ENCODE measurements around the gene ZNF710. TPM values are rescaled to one million over a fixed set of nuclear protein-coding genes. Genes with fewer than 3 reads are reported as not detected.
A peak's percentile ranks its signal among the peaks of the same experiment; 100 is the strongest.

The ZNF710 gene
- total RNA-seq, 4 donors from 2014 or later = 19.2 to 32.1 (median 25.0) TPM

GRCh38 chr15:90016721-90017120 is 15.6 kb downstream of the ZNF710 start:
- DNase-seq (ENCODE audit: low spot score in 2 of 2) = no peak
- Histone ChIP-seq H3K4me1 (peaks cover 38% of the 10 kb centered on the region), H3K9me3 (no peaks in the 10 kb centered on the region), H3K4me3 (no peak overlapping the region), H3K36me3 (no peaks in the 10 kb centered on the region), H3K27me3 (no peaks in the 10 kb centered on the region), H3K27ac (no peak overlapping the region)
- TF ChIP-seq EP300 (IDR thresholded peaks at IDR 0.05) = no peak
- no peak for TF ChIP-seq CTCF (IDR thresholded peaks at IDR 0.05)
- no peak for TF ChIP-seq POLR2AphosphoS5 (IDR thresholded peaks at IDR 0.05)
- no peak for TF ChIP-seq POLR2A (IDR thresholded peaks at IDR 0.05)
- WGBS = 39% methylated on average over 4 of the region's 4 CpGs

GRCh38 chr15:90018216-90018831 is 17.2 kb downstream of the ZNF710 start:
- peak in 1 of 2 donors; percentile 52 for DNase-seq (ENCODE audit: low spot score in 2 of 2)
- H3K36me3 ChIP-seq = no peaks in the 10 kb centered on the region
- no peak overlapping the region for H3K4me3 ChIP-seq
- H3K4me1 ChIP-seq = peaks cover 35% of the 10 kb centered on the region
- 93% methylated on average over 17 of the region's 17 CpGs for WGBS
- no peak overlapping the region for H3K27ac ChIP-seq
- TF ChIP-seq CTCF (IDR thresholded peaks at IDR 0.05) (no peak), POLR2AphosphoS5 (IDR thresholded peaks at IDR 0.05) (no peak), EP300 (IDR thresholded peaks at IDR 0.05) (no peak)
- no peaks in the 10 kb centered on the region for H3K9me3 ChIP-seq
- no peaks in the 10 kb centered on the region for H3K27me3 ChIP-seq

DNA sequence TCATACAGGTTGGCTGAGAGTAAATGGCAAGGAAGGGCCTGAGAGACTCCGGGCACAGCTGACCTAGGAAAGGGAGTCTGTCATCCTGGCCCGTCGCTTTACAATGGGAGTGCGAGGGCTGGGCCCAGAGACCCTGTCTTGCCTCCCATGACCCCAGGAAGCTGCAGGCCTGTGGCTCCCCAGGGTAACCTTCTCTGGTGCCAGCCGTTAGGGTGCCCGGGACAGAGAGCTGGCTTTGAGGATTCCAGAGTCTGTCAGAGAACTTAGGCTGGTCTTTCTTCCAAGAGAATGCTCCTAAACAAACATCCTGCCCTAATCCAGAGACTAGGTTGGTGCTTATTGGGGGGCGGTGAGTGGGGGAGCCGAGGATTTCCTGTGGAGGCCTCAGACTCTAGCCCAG is 18.5 kb downstream of the ZNF710 start:
- TF ChIP-seq POLR2A (IDR thresholded peaks at IDR 0.05) = no peak
- no peak for TF ChIP-seq POLR2AphosphoS5 (IDR thresholded peaks at IDR 0.05)
- no peak for TF ChIP-seq EP300 (IDR thresholded peaks at IDR 0.05)
- TF ChIP-seq CTCF (IDR thresholded peaks at IDR 0.05) = no peak
- no peak overlapping the region for H3K4me3 ChIP-seq
- H3K9me3 ChIP-seq = no peaks in the 10 kb centered on the region
- WGBS = 93% methylated on average over 6 of the region's 8 CpGs
- H3K36me3 ChIP-seq = no peaks in the 10 kb centered on the region
- peaks cover 32% of the 10 kb centered on the region for H3K4me1 ChIP-seq
- peak overlapping the region; percentile 67 for H3K27ac ChIP-seq
- DNase-seq (ENCODE audit: low spot score in 2 of 2) = peak in 1 of 2 donors; percentile 58
- H3K27me3 ChIP-seq = no peaks in the 10 kb centered on the region

- Histone ChIP-seq H3K4me1 (peaks cover 32% of the 10 kb centered on the region), H3K4me3 (no peak overlapping the region), H3K9me3 (no peaks in the 10 kb centered on the region), H3K27ac (peak overlapping the region; percentile 67), H3K27me3 (no peaks in the 10 kb centered on the region), H3K36me3 (no peaks in the 10 kb centered on the region)
- TF ChIP-seq CTCF (IDR thresholded peaks at IDR 0.05) (no peak), POLR2A (IDR thresholded peaks at IDR 0.05) (no peak), EP300 (IDR thresholded peaks at IDR 0.05) (no peak), POLR2AphosphoS5 (IDR thresholded peaks at IDR 0.05) (no peak)
- WGBS = 65% methylated on average over 18 of the region's 18 CpGs
- no peak for DNase-seq (ENCODE audit: low spot score in 2 of 2)
Observed at GRCh38 chr15:90020021-90020735, 19.1 kb downstream of the ZNF710 start.

DNA sequence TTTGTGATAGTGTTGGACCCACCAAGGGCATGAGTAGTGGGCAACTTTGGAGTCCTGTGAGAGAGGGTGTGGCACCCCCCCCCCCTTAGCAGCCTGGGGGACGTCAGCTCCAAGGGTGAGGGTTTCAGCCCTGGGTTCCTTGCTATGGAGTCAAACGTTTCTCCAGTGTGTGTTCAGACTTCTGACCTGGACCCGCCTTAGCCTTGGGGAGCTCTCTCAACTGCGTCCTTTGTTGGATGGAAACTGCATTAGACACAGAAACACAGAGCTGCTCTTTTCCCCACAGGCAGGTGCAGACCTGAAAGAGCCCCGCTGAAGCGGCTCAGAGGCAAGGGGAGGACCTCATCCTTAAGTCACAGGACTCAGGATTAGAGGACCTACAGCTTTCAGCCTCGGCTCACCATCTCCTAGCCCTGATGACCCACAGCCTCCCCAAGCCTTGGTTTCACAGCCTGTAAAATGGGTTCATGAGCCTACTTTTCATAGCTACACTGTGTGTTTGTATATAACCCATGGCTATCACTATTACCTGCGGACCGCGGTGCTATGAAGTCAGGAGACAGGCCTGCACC is 19.9 kb downstream of the ZNF710 start:
- Histone ChIP-seq H3K9me3 (no peaks in the 10 kb centered on the region), H3K4me3 (no peak overlapping the region), H3K27me3 (no peaks in the 10 kb centered on the region), H3K36me3 (no peaks in the 10 kb centered on the region), H3K27ac (no peak overlapping the region), H3K4me1 (peaks cover 29% of the 10 kb centered on the region)
- 66% methylated on average over 8 of the region's 10 CpGs for WGBS
- peak in 1 of 2 donors; percentile 19 for DNase-seq (ENCODE audit: low spot score in 2 of 2)
- TF ChIP-seq POLR2A (IDR thresholded peaks at IDR 0.05) = no peak
- no peak for TF ChIP-seq POLR2AphosphoS5 (IDR thresholded peaks at IDR 0.05)
- TF ChIP-seq EP300 (IDR thresholded peaks at IDR 0.05) = no peak
- no peak for TF ChIP-seq CTCF (IDR thresholded peaks at IDR 0.05)
